Lung (tissue), 12 donors: Measurements from ENCODE around the gene PRG3. TPM values are rescaled to one million over a fixed set of nuclear protein-coding genes. Genes with fewer than 3 reads are reported as not detected.
A peak's percentile ranks its signal among the peaks of the same experiment; 100 is the strongest.

ENCODE experiments used
- ATAC-seq: fragments of 200-7000 bp; cut with Tn5 transposase; one replicate; pipeline ENCODE4 v1.9.1; 2020; ENCODE audit warnings: moderate number of reproducible peaks; ENCODE audit not compliant: insufficient read depth, low FRiP score
- DNase-seq, 3 donors: peaks; one replicate each; pipeline ENCODE4 v3.0.0-alpha.2; 2013 to 2017
- H3K27ac ChIP-seq, 2 donors: one replicate each; pipeline ENCODE4 v1.5.1; 2013; ENCODE audit warnings: mild to moderate bottlenecking in 2 of 2, moderate library complexity in 2 of 2, control low read depth in 1 of 2, inconsistent platforms in 1 of 2, low read depth in 1 of 2, low read length in 1 of 2
- H3K27me3 ChIP-seq, 3 donors: one replicate each; pipeline ENCODE4 v1.5.1; 2013; ENCODE audit warnings: low read length in 2 of 3; ENCODE audit not compliant: control insufficient read depth in 3 of 3, insufficient read depth in 3 of 3
- H3K36me3 ChIP-seq, 4 donors: one replicate each; pipeline ENCODE4 v1.5.1; 2013; ENCODE audit warnings: low read length in 4 of 4, mild to moderate bottlenecking in 1 of 4, moderate library complexity in 1 of 4; ENCODE audit not compliant: control insufficient read depth in 4 of 4, insufficient read depth in 4 of 4
- H3K4me1 ChIP-seq, 5 donors: one replicate each; pipeline ENCODE4 v1.5.1; 2013; ENCODE audit warnings: low read length in 5 of 5, mild to moderate bottlenecking in 2 of 5, moderate library complexity in 1 of 5; ENCODE audit not compliant: control insufficient read depth in 5 of 5, insufficient read depth in 5 of 5
- H3K4me3 ChIP-seq: one replicate; pipeline ENCODE4 v1.5.1; 2013; ENCODE audit warnings: mild to moderate bottlenecking, control low read depth, moderate library complexity
- H3K9ac ChIP-seq, 2 donors: one replicate each; pipeline ENCODE4 v1.5.1; 2013; ENCODE audit warnings: low read length in 2 of 2, control low read depth in 1 of 2; ENCODE audit not compliant: insufficient read depth in 1 of 2
- H3K9me3 ChIP-seq, 4 donors: one replicate each; pipeline ENCODE4 v1.5.1; 2013; ENCODE audit warnings: low read length in 3 of 4, mild to moderate bottlenecking in 1 of 4, moderate library complexity in 1 of 4; ENCODE audit not compliant: control insufficient read depth in 4 of 4, insufficient read depth in 3 of 4
- CTCF ChIP-seq: IDR thresholded peaks from 2 replicates; pipeline ENCODE4 v1.5.1; 2012; ENCODE audit warnings: mild to moderate bottlenecking; ENCODE audit errors: control extremely low read depth, extremely low read depth
- WGBS, 2 donors: extraction: QIAGEN DNeasy Blood & Tissue Kit; methylation state at CpG; one replicate each; pipeline ENCODE4 v1.1.7; 2013; 5-methylcytosine and 5-hydroxymethylcytosine counted together
- polyA plus RNA-seq, 2 donors: library from polyadenylated mRNA; stranded (reverse); fragments of 200-250 nt; gene quantifications; one replicate each; pipeline ENCODE4 v1.2.1, GENCODE V29; 2013
- total RNA-seq, 2 donors: library from RNA; depleted of rRNA in 1 of 2; stranded (reverse); fragments of >200 nt in 1 of 2; gene quantifications; one replicate each; pipeline ENCODE4 v1.2.1, GENCODE V29; 2014 to 2021
- donor health status: control.
- donor health status: control.
- donor health status: Bipolar disorder and iron deficiency.
- donor health status: healthy.
- donor health status: DM: yes; HTN: yes; CAD: no.

PRG3 gene
- total and polyA plus RNA-seq, 4 donors, result 0.63 to 1.4 TPM; not detected in 2

GRCh38 chr11:57335023-57335342, 46.0 kb downstream of the PRG3 start:
- H3K4me3 ChIP-seq, result peak overlapping the region; percentile 74
- peaks cover 3 to 42% (median 30%) of the 10 kb centered on the region in 4 donors for H3K36me3 ChIP-seq
- H3K27me3 ChIP-seq, result no peaks in the 10 kb centered on the region
- H3K4me1 ChIP-seq, result peaks cover 0 to 23% (median 12%) of the 10 kb centered on the region in 5 donors
- H3K9ac ChIP-seq, result peak overlapping the region; percentile 81 to 90
- peak overlapping the region; percentile 64 to 89 for H3K27ac ChIP-seq
- WGBS, 2 donors, result 6 to 7% methylated on average over 7 of the region's 7 CpGs
- no peak for TF ChIP-seq CTCF
- no peak for ATAC-seq
- no peaks in the 10 kb centered on the region for H3K9me3 ChIP-seq
- no peak for DNase-seq

GRCh38 chr11:57332694-57333440, 48.1 kb downstream of the PRG3 start:
- Histone ChIP-seq H3K27ac (no peak overlapping the region), H3K27me3 (no peaks in the 10 kb centered on the region), H3K4me1 (peaks cover 0 to 19% (median 8%) of the 10 kb centered on the region in 5 donors), H3K9ac (no peak overlapping the region), H3K9me3 (no peaks in the 10 kb centered on the region), H3K36me3 (peaks cover 6 to 61% (median 45%) of the 10 kb centered on the region in 4 donors), H3K4me3 (no peak overlapping the region)
- WGBS, 2 donors, result 86 to 92% methylated on average over 11 of the region's 11 CpGs
- ATAC-seq (no peak), DNase-seq (no peak)
- no peak for TF ChIP-seq CTCF

GRCh38 chr11:57331720-57332119, 49.2 kb downstream of the PRG3 start:
- Histone ChIP-seq H3K27me3 (no peaks in the 10 kb centered on the region), H3K27ac (no peak overlapping the region), H3K4me1 (peaks cover 0 to 17% (median 7%) of the 10 kb centered on the region in 5 donors), H3K9ac (no peak overlapping the region), H3K36me3 (peaks cover 6 to 73% (median 54%) of the 10 kb centered on the region in 4 donors), H3K9me3 (no peaks in the 10 kb centered on the region), H3K4me3 (no peak overlapping the region)
- no peak for DNase-seq
- no peak for TF ChIP-seq CTCF
- ATAC-seq, result no peak
- 94 to 96% methylated on average over 14 of the region's 14 CpGs for WGBS, 2 donors
